ENCODE data around the gene GJA4.

GJA4 gene

GRCh38 chr1:34827341-34827941 lies 34.6 kb downstream of the GJA4 start:
- TF ChIP-seq CTCF (IDR thresholded peaks at IDR 0.05; ENCODE audit: low read depth, low read length) = no peak
- H3K4me3 ChIP-seq (ENCODE audit: low read depth, low read length) = no peak overlapping the region

GRCh38 chr1:34828611-34829010 lies 35.8 kb downstream of the GJA4 start:
- TF ChIP-seq CTCF (IDR thresholded peaks at IDR 0.05; ENCODE audit: low read depth, low read length) = no peak
- no peak overlapping the region for H3K4me3 ChIP-seq (ENCODE audit: low read depth, low read length)

- TF ChIP-seq CTCF (IDR thresholded peaks at IDR 0.05; ENCODE audit: low read depth, low read length) = no peak
- no peak overlapping the region for H3K4me3 ChIP-seq (ENCODE audit: low read depth, low read length)
Measured at GRCh38 chr1:34829250-34829649, 36.5 kb downstream of the GJA4 start.

- TF ChIP-seq CTCF (IDR thresholded peaks at IDR 0.05; ENCODE audit: low read depth, low read length) = no peak
- H3K4me3 ChIP-seq (ENCODE audit: low read depth, low read length) = no peak overlapping the region
Measured at GRCh38 chr1:34831721-34832246, 39.0 kb downstream of the GJA4 start.

- no peak for TF ChIP-seq CTCF (IDR thresholded peaks at IDR 0.05; ENCODE audit: low read depth, low read length)
- H3K4me3 ChIP-seq (ENCODE audit: low read depth, low read length) = no peak overlapping the region
Measured at GRCh38 chr1:34833711-34834110, 40.9 kb downstream of the GJA4 start.

GRCh38 chr1:34839526-34840305 lies 46.9 kb downstream of the GJA4 start:
- TF ChIP-seq CTCF (IDR thresholded peaks at IDR 0.05; ENCODE audit: low read depth, low read length) = no peak
- no peak overlapping the region for H3K4me3 ChIP-seq (ENCODE audit: low read depth, low read length)

- H3K4me3 ChIP-seq (ENCODE audit: low read depth, low read length) = no peak overlapping the region
- no peak for TF ChIP-seq CTCF (IDR thresholded peaks at IDR 0.05; ENCODE audit: low read depth, low read length)
Measured at GRCh38 chr1:34840426-34840825, 47.6 kb downstream of the GJA4 start.

All from WI38 (cell line).